NCI-H526 (cell line): ENCODE data around the gene NBEA.
"Not testable (repeated sequence)": the region's sequence is repeated elsewhere in the genome, so short reads cannot be mapped to it uniquely, and the experiment has no call there.

Experiments used
- DNase-seq, 2 experiments: peaks; one replicate each; lab custom pipeline; 2025; lab: John Stamatoyannopoulos, UW

The NBEA gene

GRCh38 chr13:35649162-35649561, 707.1 kb downstream of the NBEA start:
- no peak for DNase-seq

GRCh38 chr13:35659796-35660195, 717.7 kb downstream of the NBEA start:
- no peak for DNase-seq

- no peak for DNase-seq
Observed at GRCh38 chr13:35664747-35665146, 722.7 kb downstream of the NBEA start.

- no peak for DNase-seq
Observed at GRCh38 chr13:35669321-35669720, 727.3 kb downstream of the NBEA start.

GRCh38 chr13:35672611-35673010, 730.5 kb downstream of the NBEA start:
- DNase-seq, result peak in 1 of 2 experiments; percentile 15

GRCh38 chr13:35675651-35676050, 733.6 kb downstream of the NBEA start:
- no peak for DNase-seq

- DNase-seq, result not testable (repeated sequence)
Observed at GRCh38 chr13:35677863-35678262, 735.8 kb downstream of the NBEA start.

GRCh38 chr13:35681685-35682084, 739.6 kb downstream of the NBEA start:
- no peak for DNase-seq

- DNase-seq, result no peak
Observed at GRCh38 chr13:35684432-35684831, 742.4 kb downstream of the NBEA start.

- DNase-seq, result no peak
Observed at GRCh38 chr13:35687336-35687735, 745.3 kb downstream of the NBEA start.

- no peak for DNase-seq
Observed at GRCh38 chr13:35690581-35691207, 748.6 kb downstream of the NBEA start.

GRCh38 chr13:35693134-35693784, 751.2 kb downstream of the NBEA start:
- DNase-seq, result no peak

GRCh38 chr13:35694031-35694430, 752.0 kb downstream of the NBEA start:
- no peak for DNase-seq

GRCh38 chr13:35694549-35695447, 752.7 kb downstream of the NBEA start:
- no peak for DNase-seq

- no peak for DNase-seq
Observed at GRCh38 chr13:35695448-35695770, 753.3 kb downstream of the NBEA start.

GRCh38 chr13:35697186-35697730, 755.2 kb downstream of the NBEA start:
- DNase-seq, result no peak

GRCh38 chr13:35698911-35699576, 757.0 kb downstream of the NBEA start:
- DNase-seq, result no peak

- DNase-seq, result no peak
Observed at GRCh38 chr13:35699825-35700510, 757.9 kb downstream of the NBEA start.

- DNase-seq, result no peak
Observed at GRCh38 chr13:35700671-35701070, 758.6 kb downstream of the NBEA start.

- DNase-seq, result no peak
Observed at GRCh38 chr13:35702316-35702715, 760.2 kb downstream of the NBEA start.

- no peak for DNase-seq
Observed at GRCh38 chr13:35703061-35703460, 761.0 kb downstream of the NBEA start.

- no peak for DNase-seq
Observed at GRCh38 chr13:35704331-35704730, 762.3 kb downstream of the NBEA start.
